Endothelial cell of umbilical vein (primary cell): Measurements from ENCODE around the gene ITGA3. TPM values are rescaled to one million over a fixed set of nuclear protein-coding genes. Genes with fewer than 3 reads are reported as not detected.

Source experiments
- BruUV-seq: library from RNA; stranded (reverse); fragments of 400-500 nt; replicated peaks from 2 replicates; lab custom pipeline; 2021; lab: Mats Ljungman, UMichigan
- CTCF ChIA-PET: fragments of 300-600, 350-600 bp; sonication (Branson Sonifier 250); formaldehyde crosslinking; loops from one replicate; lab custom pipeline; 2021; ENCODE audit warnings: antibody characterized with exemption, inconsistent platforms; lab: Charles Lee
- POLR2A ChIA-PET: fragments of 300-600, 350-600 bp; sonication (Branson Sonifier 250); formaldehyde crosslinking; loops from one replicate; lab custom pipeline; 2021; ENCODE audit warnings: antibody characterized with exemption, inconsistent platforms; lab: Charles Lee
- DNase-seq: peaks from one replicate; pipeline ENCODE4 v3.0.0-alpha.2; 2011; ENCODE audit warnings: low read depth, low spot score
- FAIRE-seq: peaks from 2 replicates; lab custom pipeline; 2011; peaks lifted over from hg19 to GRCh38; lab: Jason Lieb, UNC
- H2AFZ ChIP-seq: 2 replicates; pipeline ENCODE4 v1.6.0; 2012; ENCODE audit warnings: low read depth, low read length, control low read depth, inconsistent platforms
- H3K27ac ChIP-seq: 2 replicates; pipeline ENCODE4 v1.5.1; 2011; ENCODE audit warnings: low read depth, mild to moderate bottlenecking, control low read depth, low read length, moderate library complexity; ENCODE audit not compliant: insufficient read depth
- H3K27me3 ChIP-seq, 2 experiments: 2 replicates each; pipeline versions ENCODE4 v1.6.0 to v1.6.1; 2011; ENCODE audit warnings: low read length in 2 of 2, mixed read lengths in 1 of 2; ENCODE audit not compliant: control insufficient read depth in 2 of 2, insufficient read depth in 2 of 2
- H3K36me3 ChIP-seq, 2 experiments: 2 replicates in 1 of 2; 3 replicates in 1 of 2; pipeline ENCODE4 v1.5.1; 2011; ENCODE audit warnings: low read length in 2 of 2, mild to moderate bottlenecking in 1 of 2, moderate library complexity in 1 of 2; ENCODE audit not compliant: control insufficient read depth in 2 of 2, insufficient read depth in 2 of 2; ENCODE audit errors: extremely low read depth in 1 of 2
- H3K4me1 ChIP-seq: 3 replicates; pipeline ENCODE4 v1.5.1; 2011; ENCODE audit warnings: mild to moderate bottlenecking, low read length; ENCODE audit not compliant: control insufficient read depth, insufficient read depth; ENCODE audit errors: extremely low read depth
- H3K4me2 ChIP-seq: 2 replicates; pipeline ENCODE4 v1.6.1; 2011; ENCODE audit warnings: low read length, control low read depth, mixed read lengths; ENCODE audit not compliant: insufficient read depth
- H3K4me3 ChIP-seq, 3 experiments: fragments of 200-600 bp in 1 of 3; sonication (generic), shearing (Covaris generic) in 1 of 3; replicated peaks in 1 of 3; 2 replicates each; pipeline ENCODE4 v1.5.1; 2011 to 2016; ENCODE audit warnings: control low read depth in 3 of 3, low read length in 3 of 3, mild to moderate bottlenecking in 2 of 3, inconsistent platforms in 1 of 3, low read depth in 1 of 3, moderate library complexity in 1 of 3; ENCODE audit not compliant: insufficient read depth in 1 of 3
- H3K79me2 ChIP-seq: 2 replicates; pipeline ENCODE4 v1.6.0; 2012; ENCODE audit warnings: low read length, inconsistent platforms; ENCODE audit not compliant: control insufficient read depth, insufficient read depth
- H3K9ac ChIP-seq: replicated peaks from 2 replicates; pipeline ENCODE3; 2011; ENCODE audit warnings: low read length, control low read depth; ENCODE audit not compliant: insufficient read depth; ENCODE audit errors: extremely low read depth
- H3K9me1 ChIP-seq: replicated peaks from 3 replicates; pipeline ENCODE4 v1.6.0; 2011; ENCODE audit warnings: mild to moderate bottlenecking, low read length; ENCODE audit not compliant: control insufficient read depth, insufficient read depth; ENCODE audit errors: extremely low read depth
- H3K9me3 ChIP-seq: replicated peaks from 2 replicates; pipeline ENCODE4 v1.5.1; 2012; ENCODE audit warnings: low read length, inconsistent platforms; ENCODE audit not compliant: control insufficient read depth, insufficient read depth
- H4K20me1 ChIP-seq: replicated peaks from 2 replicates; pipeline ENCODE3; 2011; ENCODE audit warnings: mild to moderate bottlenecking, low read length; ENCODE audit not compliant: control insufficient read depth, insufficient read depth; ENCODE audit errors: extremely low read depth
- CTCF ChIP-seq, 2 donors: IDR thresholded peaks; 1 replicate in 1 of 2; 2 replicates in 1 of 2; pipeline ENCODE4 v1.5.1; 2011; ENCODE audit warnings: low read length in 2 of 2, mild to moderate bottlenecking in 2 of 2, moderate library complexity in 2 of 2, control low read depth in 1 of 2, inconsistent platforms in 1 of 2, low read depth in 1 of 2; ENCODE audit not compliant: insufficient read depth in 1 of 2; ENCODE audit errors: extremely low read depth in 1 of 2
- EZH2 ChIP-seq: IDR thresholded peaks from 2 replicates; pipeline ENCODE4 v1.6.1; 2012; ENCODE audit warnings: borderline replicate concordance, low read depth, mild to moderate bottlenecking, moderate library complexity, low read length, inconsistent platforms; ENCODE audit not compliant: severe bottlenecking
- FOS ChIP-seq: IDR thresholded peaks from 2 replicates; pipeline ENCODE4 v1.6.1; 2011; ENCODE audit warnings: mild to moderate bottlenecking, low read length, moderate library complexity, borderline replicate concordance; ENCODE audit not compliant: insufficient read depth
- GATA2 ChIP-seq: IDR thresholded peaks from 2 replicates; pipeline ENCODE4 v1.7.0; 2011; ENCODE audit warnings: low read depth, mild to moderate bottlenecking, moderate library complexity, mixed read lengths, low read length; ENCODE audit not compliant: insufficient read length, insufficient read depth
- JUN ChIP-seq: IDR thresholded peaks from 2 replicates; pipeline ENCODE4 v1.6.1; 2011; ENCODE audit warnings: borderline replicate concordance, low read depth; ENCODE audit not compliant: insufficient read length, insufficient read depth
- MYC ChIP-seq: IDR thresholded peaks from one replicate; pipeline ENCODE4 v1.6.1; 2011; ENCODE audit warnings: mild to moderate bottlenecking, low read depth, low read length
- POLR2A ChIP-seq: IDR thresholded peaks from 2 replicates; pipeline ENCODE4 v1.6.1; 2012; ENCODE audit warnings: low read depth, mild to moderate bottlenecking, control low read depth, low read length
- POLR2AphosphoS5 ChIP-seq: IDR thresholded peaks from 2 replicates; pipeline ENCODE4 v1.6.1; 2012; ENCODE audit warnings: low read depth, mild to moderate bottlenecking, control low read depth, low read length, moderate library complexity; ENCODE audit not compliant: insufficient read depth
- dilution Hi-C: fragments of 300-500 bp; cut with MboI; formaldehyde crosslinking; loops from one replicate; pipeline ENCODE4 v1.15.0; 2019; ENCODE audit warnings: low sequenced_read_pairs; ENCODE audit not compliant: extremely low pct_ligation_motif_present
- intact Hi-C: fragments of 100-400 bp; cut with micrococcal nuclease; formaldehyde crosslinking; loops from one replicate; pipeline ENCODE4 v1.10.0; 2022
- polyA plus RNA-seq, 4 experiments: library from polyadenylated mRNA; depleted of rRNA in 3 of 4; stranded (reverse) in 3 of 4; unstranded in 1 of 4; fragments of >200 nt; gene quantifications; 2 replicates each; pipeline versions ENCODE4 v1.2.1 to v1.2.3, GENCODE V29; 2011 to 2012; ENCODE audit warnings: missing spikeins in 1 of 4
- total RNA-seq: library from RNA; stranded (reverse); gene quantifications from 2 replicates; pipeline ENCODE4 v1.2.3, GENCODE V29; 2021

ITGA3 gene
- total and polyA plus RNA-seq, 2 donors (not counting 3 experiments of a cell fraction or from before 2014, with no cell fraction given): 92.7 to 112 TPM

GRCh38 chr17:50100921-50101345 lies 45.0 kb downstream of the ITGA3 start:
- peaks cover 0 to 5% of the 10 kb centered on the region in 2 experiments for H3K36me3 ChIP-seq
- no peak for DNase-seq
- dilution Hi-C loops (no loop called here), intact Hi-C loops (no loop called here)
- no peaks in the 10 kb centered on the region for H3K9me1 ChIP-seq
- no peaks in the 10 kb centered on the region for H3K4me1 ChIP-seq
- H3K9me3 ChIP-seq: no peaks in the 10 kb centered on the region
- H3K27ac ChIP-seq: no peak overlapping the region
- POLR2A ChIA-PET: no interaction called here
- CTCF ChIA-PET: interaction anchor here (0.8 to 3.9 kb wide), 2 partner anchors 14 to 16 kb away, joined by 4 to 12 read pairs; no protein-coding TSS in a partner anchor
- no peak for FAIRE-seq
- H3K79me2 ChIP-seq: no peaks in the 10 kb centered on the region
- TF ChIP-seq FOS: no peak
- TF ChIP-seq EZH2: no peak
- TF ChIP-seq POLR2A: no peak
- no peak for TF ChIP-seq MYC
- no peak for TF ChIP-seq GATA2
- no peak for TF ChIP-seq POLR2AphosphoS5
- no peak for TF ChIP-seq CTCF (IDR thresholded peaks at IDR 0.05; ENCODE audit: extremely low read depth in 1 of 2, insufficient read depth in 1 of 2, low read depth in 1 of 2, low read length in 2 of 2)
- TF ChIP-seq JUN: no peak
- no TSS peak for BruUV-seq
- H3K4me3 ChIP-seq: no peak overlapping the region
- no peaks in the 10 kb centered on the region for H3K27me3 ChIP-seq
- no peak overlapping the region for H3K9ac ChIP-seq
- no peak overlapping the region for H2AFZ ChIP-seq
- H4K20me1 ChIP-seq: no peaks in the 10 kb centered on the region
- H3K4me2 ChIP-seq: no peak overlapping the region
